ENCODE results near the gene NINL.

GRCh38 chr20:25601659-25602058 lies 16.3 kb upstream of the NINL start:
- TF ChIP-seq POLR2A (IDR thresholded peaks at IDR 0.05) (no peak), CTCF (IDR thresholded peaks at IDR 0.05 in 4 of 5, conservative IDR thresholded peaks at IDR 0.05 in 1 of 5) (no peak)

Measured in gastrocnemius medialis (tissue), 4 donors.